Rectal smooth muscle tissue (tissue), 1 donor: ENCODE data around the gene PLRG1.

Source experiments
- H3K27ac ChIP-seq: one replicate; pipeline ENCODE4 v1.7.0; 2013; ENCODE audit warnings: low read depth, low read length, inconsistent platforms
- H3K27me3 ChIP-seq: one replicate; pipeline ENCODE4 v1.7.0; 2013; ENCODE audit warnings: low read length; ENCODE audit not compliant: control insufficient read depth, insufficient read depth
- H3K36me3 ChIP-seq: one replicate; pipeline ENCODE4 v1.7.0; 2013; ENCODE audit warnings: low read length; ENCODE audit not compliant: control insufficient read depth, insufficient read depth
- H3K4me1 ChIP-seq: one replicate; pipeline ENCODE4 v1.7.0; 2013; ENCODE audit warnings: low read length; ENCODE audit not compliant: control insufficient read depth, insufficient read depth
- H3K4me3 ChIP-seq: one replicate; pipeline ENCODE4 v1.7.0; 2013; ENCODE audit warnings: low read length
- H3K9ac ChIP-seq: one replicate; pipeline ENCODE4 v1.7.0; 2013; ENCODE audit warnings: low read length

Gene PLRG1

GRCh38 chr4:154585369-154586018 is 35.3 kb upstream of the PLRG1 start:
- Histone ChIP-seq H3K4me3 (no peak overlapping the region), H3K36me3 (no peaks in the 10 kb centered on the region), H3K27me3 (no peaks in the 10 kb centered on the region), H3K27ac (no peak overlapping the region), H3K4me1 (no peaks in the 10 kb centered on the region), H3K9ac (no peak overlapping the region)

- H3K27ac ChIP-seq, result no peak overlapping the region
- no peak overlapping the region for H3K4me3 ChIP-seq
- no peaks in the 10 kb centered on the region for H3K4me1 ChIP-seq
- H3K36me3 ChIP-seq, result no peaks in the 10 kb centered on the region
- H3K9ac ChIP-seq, result no peak overlapping the region
- H3K27me3 ChIP-seq, result no peaks in the 10 kb centered on the region
These were observed 34.1 kb upstream of the PLRG1 start for GRCh38 chr4:154584259-154584658.

- H3K27me3 ChIP-seq, result no peaks in the 10 kb centered on the region
- no peaks in the 10 kb centered on the region for H3K36me3 ChIP-seq
- no peaks in the 10 kb centered on the region for H3K4me1 ChIP-seq
- H3K27ac ChIP-seq, result no peak overlapping the region
- H3K9ac ChIP-seq, result no peak overlapping the region
- H3K4me3 ChIP-seq, result no peak overlapping the region
These were observed 33.5 kb upstream of the PLRG1 start for GRCh38 chr4:154583677-154584076.

- Histone ChIP-seq H3K27me3 (no peaks in the 10 kb centered on the region), H3K27ac (no peak overlapping the region), H3K4me3 (no peak overlapping the region), H3K36me3 (no peaks in the 10 kb centered on the region), H3K9ac (no peak overlapping the region), H3K4me1 (no peaks in the 10 kb centered on the region)
These were observed 33.0 kb upstream of the PLRG1 start for GRCh38 chr4:154583230-154583629.

GRCh38 chr4:154582723-154583122 is 32.5 kb upstream of the PLRG1 start:
- Histone ChIP-seq H3K4me1 (no peaks in the 10 kb centered on the region), H3K27ac (no peak overlapping the region), H3K27me3 (no peaks in the 10 kb centered on the region), H3K36me3 (no peaks in the 10 kb centered on the region), H3K9ac (no peak overlapping the region), H3K4me3 (no peak overlapping the region)

- no peak overlapping the region for H3K27ac ChIP-seq
- no peaks in the 10 kb centered on the region for H3K4me1 ChIP-seq
- no peaks in the 10 kb centered on the region for H3K36me3 ChIP-seq
- H3K9ac ChIP-seq, result no peak overlapping the region
- no peak overlapping the region for H3K4me3 ChIP-seq
- no peaks in the 10 kb centered on the region for H3K27me3 ChIP-seq
These were observed 29.7 kb upstream of the PLRG1 start for GRCh38 chr4:154579927-154580326.

GRCh38 chr4:154578919-154579318 is 28.7 kb upstream of the PLRG1 start:
- Histone ChIP-seq H3K9ac (no peak overlapping the region), H3K4me1 (no peaks in the 10 kb centered on the region), H3K36me3 (no peaks in the 10 kb centered on the region), H3K27ac (no peak overlapping the region), H3K4me3 (no peak overlapping the region), H3K27me3 (no peaks in the 10 kb centered on the region)

GRCh38 chr4:154577324-154577723 is 27.1 kb upstream of the PLRG1 start:
- no peaks in the 10 kb centered on the region for H3K4me1 ChIP-seq
- no peak overlapping the region for H3K27ac ChIP-seq
- no peak overlapping the region for H3K4me3 ChIP-seq
- H3K27me3 ChIP-seq, result no peaks in the 10 kb centered on the region
- H3K9ac ChIP-seq, result no peak overlapping the region
- H3K36me3 ChIP-seq, result no peaks in the 10 kb centered on the region

- no peak overlapping the region for H3K4me3 ChIP-seq
- H3K4me1 ChIP-seq, result no peaks in the 10 kb centered on the region
- no peak overlapping the region for H3K9ac ChIP-seq
- H3K27me3 ChIP-seq, result no peaks in the 10 kb centered on the region
- H3K27ac ChIP-seq, result no peak overlapping the region
- H3K36me3 ChIP-seq, result no peaks in the 10 kb centered on the region
These were observed 24.1 kb upstream of the PLRG1 start for GRCh38 chr4:154574311-154574710.

GRCh38 chr4:154573190-154573870 is 23.1 kb upstream of the PLRG1 start:
- Histone ChIP-seq H3K27ac (no peak overlapping the region), H3K27me3 (no peaks in the 10 kb centered on the region), H3K9ac (no peak overlapping the region), H3K36me3 (no peaks in the 10 kb centered on the region), H3K4me1 (no peaks in the 10 kb centered on the region), H3K4me3 (no peak overlapping the region)

- H3K4me3 ChIP-seq, result no peak overlapping the region
- H3K4me1 ChIP-seq, result no peaks in the 10 kb centered on the region
- H3K36me3 ChIP-seq, result no peaks in the 10 kb centered on the region
- no peak overlapping the region for H3K9ac ChIP-seq
- no peaks in the 10 kb centered on the region for H3K27me3 ChIP-seq
- no peak overlapping the region for H3K27ac ChIP-seq
These were observed 19.4 kb upstream of the PLRG1 start for GRCh38 chr4:154569584-154569983.

GRCh38 chr4:154569028-154569427 is 18.8 kb upstream of the PLRG1 start:
- Histone ChIP-seq H3K4me3 (no peak overlapping the region), H3K9ac (no peak overlapping the region), H3K36me3 (no peaks in the 10 kb centered on the region), H3K27ac (no peak overlapping the region), H3K4me1 (no peaks in the 10 kb centered on the region), H3K27me3 (no peaks in the 10 kb centered on the region)

GRCh38 chr4:154566639-154567204 is 16.5 kb upstream of the PLRG1 start:
- Histone ChIP-seq H3K36me3 (no peaks in the 10 kb centered on the region), H3K4me1 (no peaks in the 10 kb centered on the region), H3K4me3 (no peak overlapping the region), H3K9ac (no peak overlapping the region), H3K27me3 (no peaks in the 10 kb centered on the region), H3K27ac (no peak overlapping the region)
